Tibial nerve (tissue), 4 donors: ENCODE results near the gene CCL25. TPM values are rescaled to one million over a fixed set of nuclear protein-coding genes. Genes with fewer than 3 reads are reported as not detected.

Experiments used
- DNase-seq, 2 donors: peaks; one replicate each; pipeline ENCODE4 v3.0.0-alpha.2; 2019; ENCODE audit warnings: low spot score in 2 of 2
- H3K27ac ChIP-seq, 4 donors: fragments of 200-600 bp; sonication (generic) in 3 of 4; one replicate each; pipeline ENCODE4 v1.5.1; 2017 to 2019; ENCODE audit warnings: mild to moderate bottlenecking in 1 of 4
- H3K27me3 ChIP-seq, 2 donors: fragments of 200-600 bp; sonication (generic) in 1 of 2; one replicate each; pipeline versions ENCODE4 v1.5.1 to v1.6.0; 2017 to 2019
- H3K36me3 ChIP-seq, 3 donors: fragments of 200-600 bp; sonication (generic); one replicate each; pipeline ENCODE4 v1.5.1; 2018 to 2019
- H3K4me1 ChIP-seq, 4 donors: fragments of 200-600 bp; sonication (generic) in 3 of 4; one replicate each; pipeline ENCODE4 v1.5.1; 2017 to 2019
- H3K4me3 ChIP-seq, 4 donors: fragments of 200-600 bp; sonication (generic) in 3 of 4; one replicate each; pipeline ENCODE4 v1.5.1; 2017 to 2019; ENCODE audit warnings: mild to moderate bottlenecking in 1 of 4, moderate library complexity in 1 of 4
- H3K9me3 ChIP-seq, 4 donors: fragments of 200-600 bp; sonication (generic) in 3 of 4; one replicate each; pipeline ENCODE4 v1.5.1; 2017 to 2019
- EP300 ChIP-seq, 2 donors: sonication (generic); formaldehyde crosslinking; IDR thresholded peaks; one replicate each; pipeline ENCODE4 v1.6.1; 2017; ENCODE audit warnings: antibody characterized with exemption in 2 of 2, mild to moderate bottlenecking in 1 of 2
- POLR2A ChIP-seq, 2 donors: fragments of 450-650 bp; IDR thresholded peaks; one replicate each; pipeline ENCODE4 v1.6.1; 2017; ENCODE audit warnings: antibody characterized with exemption in 2 of 2, mild to moderate bottlenecking in 2 of 2, moderate library complexity in 2 of 2
- WGBS, 2 donors: methylation state at CpG; one replicate each; pipeline ENCODE4 v1.1.5; 2018; 5-methylcytosine and 5-hydroxymethylcytosine counted together
- total RNA-seq, 4 donors: library from RNA; depleted of rRNA; stranded (reverse); fragments of >200 nt; gene quantifications; one replicate each; pipeline ENCODE4 v1.1.0, GENCODE V29; 2016
- TF ChIP-seq, protein P1 (sequence below), 5 experiments: fragments of 200-600 bp in 3 of 5; fragments of 450-650 bp in 2 of 5; sonication (generic) in 3 of 5; IDR thresholded peaks; one replicate each; pipeline ENCODE4 v1.5.1; 2016 to 2019; ENCODE audit warnings: antibody characterized with exemption in 5 of 5, mild to moderate bottlenecking in 3 of 5, moderate library complexity in 2 of 5

CCL25 gene
- total RNA-seq, 4 donors from 2014 or later: not detected

DNA sequence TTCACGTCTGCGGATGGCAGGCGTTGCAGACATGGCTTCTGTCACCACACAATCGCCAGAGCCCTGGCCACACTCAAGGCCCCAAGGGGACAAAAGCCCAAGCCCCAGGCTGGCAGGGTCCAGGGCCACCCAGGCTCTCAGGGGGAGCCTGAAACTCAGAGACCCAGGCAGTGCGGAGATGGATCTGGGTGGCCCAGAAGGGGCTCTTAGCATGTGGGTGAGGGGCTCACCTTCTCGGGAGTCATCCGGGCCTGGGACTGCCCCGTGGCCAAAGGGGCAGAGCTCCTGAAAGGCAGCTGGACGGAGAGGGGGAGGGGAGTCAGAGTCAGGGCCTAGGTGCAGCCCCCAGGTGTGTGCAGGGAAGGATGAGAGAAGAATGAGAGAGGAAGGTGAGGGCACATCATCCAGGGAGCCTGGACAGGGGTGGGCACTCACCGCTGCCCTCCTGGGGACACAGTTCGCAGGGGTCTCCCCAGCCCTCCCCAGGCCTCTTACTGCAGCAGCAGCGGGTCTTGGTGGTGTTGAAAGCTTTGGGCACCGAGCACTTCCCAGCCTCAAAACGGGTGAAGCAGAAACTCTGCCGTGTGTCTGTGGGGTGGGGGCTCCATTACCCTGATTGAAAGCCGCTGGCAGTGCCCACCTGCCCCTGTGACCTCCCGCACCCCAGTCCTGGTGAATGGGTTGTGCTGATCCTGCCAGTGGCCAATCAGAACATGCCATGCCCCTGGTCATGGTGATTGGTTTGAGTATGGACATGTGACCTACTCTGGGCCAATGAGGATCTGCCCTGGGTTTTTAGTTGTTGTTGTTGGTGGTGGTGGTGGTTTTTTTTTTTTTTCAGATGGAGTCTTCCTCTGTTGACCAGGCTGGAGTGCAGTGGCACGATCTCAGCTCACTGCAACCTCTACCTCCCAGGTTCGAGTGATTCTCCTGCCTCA lies 37.4 kb downstream of the CCL25 start:
- Histone ChIP-seq H3K4me1 (no peaks in the 10 kb centered on the region), H3K36me3 (no peaks in the 10 kb centered on the region), H3K9me3 (peaks cover 0 to 48% (median 4%) of the 10 kb centered on the region in 4 donors), H3K27me3 (no peaks in the 10 kb centered on the region), H3K27ac (no peak overlapping the region), H3K4me3 (no peak overlapping the region)
- TF ChIP-seq, protein P1, sequence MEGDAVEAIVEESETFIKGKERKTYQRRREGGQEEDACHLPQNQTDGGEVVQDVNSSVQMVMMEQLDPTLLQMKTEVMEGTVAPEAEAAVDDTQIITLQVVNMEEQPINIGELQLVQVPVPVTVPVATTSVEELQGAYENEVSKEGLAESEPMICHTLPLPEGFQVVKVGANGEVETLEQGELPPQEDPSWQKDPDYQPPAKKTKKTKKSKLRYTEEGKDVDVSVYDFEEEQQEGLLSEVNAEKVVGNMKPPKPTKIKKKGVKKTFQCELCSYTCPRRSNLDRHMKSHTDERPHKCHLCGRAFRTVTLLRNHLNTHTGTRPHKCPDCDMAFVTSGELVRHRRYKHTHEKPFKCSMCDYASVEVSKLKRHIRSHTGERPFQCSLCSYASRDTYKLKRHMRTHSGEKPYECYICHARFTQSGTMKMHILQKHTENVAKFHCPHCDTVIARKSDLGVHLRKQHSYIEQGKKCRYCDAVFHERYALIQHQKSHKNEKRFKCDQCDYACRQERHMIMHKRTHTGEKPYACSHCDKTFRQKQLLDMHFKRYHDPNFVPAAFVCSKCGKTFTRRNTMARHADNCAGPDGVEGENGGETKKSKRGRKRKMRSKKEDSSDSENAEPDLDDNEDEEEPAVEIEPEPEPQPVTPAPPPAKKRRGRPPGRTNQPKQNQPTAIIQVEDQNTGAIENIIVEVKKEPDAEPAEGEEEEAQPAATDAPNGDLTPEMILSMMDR (IDR thresholded peaks at IDR 0.05): no peak
- TF ChIP-seq POLR2A (IDR thresholded peaks at IDR 0.05) (no peak), EP300 (IDR thresholded peaks at IDR 0.05) (no peak)
- WGBS, 2 donors: 80 to 83% methylated on average over 15 to 19 of the region's 19 CpGs
- DNase-seq: no peak

DNA sequence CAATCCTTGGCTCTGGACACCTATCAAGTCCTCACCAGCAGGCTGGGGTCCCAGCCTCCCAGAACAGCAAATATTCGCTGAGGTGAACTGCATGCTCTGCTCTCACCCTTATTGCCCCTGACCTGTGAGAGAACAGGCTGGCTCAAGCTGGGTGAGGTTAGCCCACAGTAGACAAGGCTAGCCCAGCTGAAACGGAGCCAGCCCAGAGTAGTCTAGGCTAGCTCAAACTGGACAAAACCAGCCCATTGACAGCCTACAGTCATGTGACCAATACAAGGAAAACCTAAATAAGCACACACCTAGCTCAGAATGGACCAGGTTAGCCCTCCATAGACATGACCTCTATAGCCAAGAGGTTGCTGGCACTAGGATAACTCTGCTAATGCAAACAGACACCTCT lies 38.4 kb downstream of the CCL25 start:
- no peaks in the 10 kb centered on the region for H3K4me1 ChIP-seq
- no peaks in the 10 kb centered on the region for H3K27me3 ChIP-seq
- H3K27ac ChIP-seq: no peak overlapping the region
- H3K36me3 ChIP-seq: no peaks in the 10 kb centered on the region
- H3K9me3 ChIP-seq: peaks cover 0 to 59% (median 11%) of the 10 kb centered on the region in 4 donors
- TF ChIP-seq POLR2A (IDR thresholded peaks at IDR 0.05) (no peak), EP300 (IDR thresholded peaks at IDR 0.05) (no peak)
- TF ChIP-seq, protein P1 (IDR thresholded peaks at IDR 0.05): no peak
- 92 to 100% methylated on average over 2 of the region's 2 CpGs for WGBS, 2 donors
- no peak overlapping the region for H3K4me3 ChIP-seq
- DNase-seq: no peak

DNA sequence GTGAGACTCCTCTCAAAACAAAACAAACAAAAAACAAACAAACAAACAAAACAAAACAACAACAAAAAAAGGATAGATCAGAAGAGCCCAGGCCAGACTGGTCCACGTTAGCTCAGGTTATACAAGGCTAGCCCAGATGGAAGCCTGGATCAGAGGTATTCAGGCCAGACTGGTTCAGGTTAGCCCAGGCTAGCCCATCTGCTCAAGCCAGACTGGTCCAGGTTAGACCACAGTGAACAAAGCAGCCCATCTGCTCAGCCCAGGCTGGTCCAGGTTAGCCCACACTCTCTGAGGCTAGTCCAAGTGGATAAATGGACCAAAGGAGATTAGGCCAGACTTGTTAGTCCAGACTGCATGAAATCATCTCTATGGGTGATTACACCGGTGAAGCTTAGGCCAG lies 41.2 kb downstream of the CCL25 start:
- TF ChIP-seq EP300 (IDR thresholded peaks at IDR 0.05) (no peak), POLR2A (IDR thresholded peaks at IDR 0.05) (no peak)
- TF ChIP-seq, protein P1 (IDR thresholded peaks at IDR 0.05): no peak
- peaks cover 0 to 78% (median 16%) of the 10 kb centered on the region in 4 donors for H3K9me3 ChIP-seq
- H3K27ac ChIP-seq: no peak overlapping the region
- WGBS, 2 donors: 98 to 100% methylated on average over 2 of the region's 2 CpGs
- no peaks in the 10 kb centered on the region for H3K4me1 ChIP-seq
- no peak overlapping the region for H3K4me3 ChIP-seq
- H3K36me3 ChIP-seq: no peaks in the 10 kb centered on the region
- no peaks in the 10 kb centered on the region for H3K27me3 ChIP-seq
- DNase-seq: no peak

DNA sequence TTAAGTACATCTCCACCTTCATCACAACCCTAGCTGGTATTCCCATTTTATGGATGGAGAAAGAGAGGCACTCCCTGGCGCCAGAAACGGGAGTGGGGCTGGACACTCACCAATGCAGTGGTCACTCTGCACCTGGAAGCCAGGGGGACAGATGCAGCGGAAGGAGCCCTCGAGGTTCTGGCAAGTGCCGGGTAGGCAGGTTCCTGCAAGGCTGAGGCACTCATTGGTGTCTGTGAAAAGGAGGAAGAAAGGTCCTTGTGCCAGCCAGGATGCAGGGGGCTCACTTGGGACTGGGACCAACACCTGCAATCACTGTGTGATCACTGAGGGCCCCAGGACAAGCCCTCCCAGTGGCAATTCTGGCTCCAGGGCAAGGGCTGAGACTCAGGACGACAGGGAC lies 41.8 kb downstream of the CCL25 start:
- WGBS, 2 donors: 76 to 81% methylated on average over 6 of the region's 6 CpGs
- peaks cover 0 to 76% (median 16%) of the 10 kb centered on the region in 4 donors for H3K9me3 ChIP-seq
- H3K4me1 ChIP-seq: no peaks in the 10 kb centered on the region
- H3K27me3 ChIP-seq: no peaks in the 10 kb centered on the region
- H3K27ac ChIP-seq: no peak overlapping the region
- no peaks in the 10 kb centered on the region for H3K36me3 ChIP-seq
- DNase-seq: no peak
- TF ChIP-seq, protein P1 (IDR thresholded peaks at IDR 0.05): no peak
- TF ChIP-seq POLR2A (IDR thresholded peaks at IDR 0.05) (no peak), EP300 (IDR thresholded peaks at IDR 0.05) (no peak)
- H3K4me3 ChIP-seq: no peak overlapping the region

DNA sequence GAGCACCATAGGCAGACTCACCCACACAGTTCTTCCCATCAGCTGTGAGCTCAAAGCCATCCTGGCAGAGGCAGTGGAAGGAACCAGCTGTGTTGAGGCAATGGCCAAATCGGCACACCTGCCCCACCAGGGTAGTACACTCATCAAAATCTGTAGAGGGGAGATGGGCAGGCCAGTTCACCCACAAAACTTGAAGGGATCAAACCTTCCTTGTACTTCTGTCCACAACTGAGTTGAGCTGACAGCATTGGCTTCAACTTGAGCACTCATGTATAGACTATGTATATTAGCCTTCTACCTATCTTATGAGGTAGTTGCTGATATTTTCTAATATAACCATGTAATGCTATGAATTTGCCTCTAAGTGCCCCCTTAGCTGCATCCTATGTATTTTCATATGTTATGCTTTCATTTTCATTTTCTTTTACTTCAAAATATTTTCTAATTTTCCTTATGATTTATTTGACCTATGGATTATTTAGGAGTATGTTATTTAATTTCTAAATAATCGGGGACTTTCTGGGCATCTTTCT lies 42.9 kb downstream of the CCL25 start:
- DNase-seq: no peak

More for the DNA sequence above, 42.9 kb downstream of the CCL25 start:
- peaks cover 0 to 65% (median 16%) of the 10 kb centered on the region in 4 donors for H3K9me3 ChIP-seq
- H3K4me1 ChIP-seq: no peaks in the 10 kb centered on the region
- H3K27ac ChIP-seq: no peak overlapping the region
- no peaks in the 10 kb centered on the region for H3K36me3 ChIP-seq
- 85 to 87% methylated on average over 2 of the region's 2 CpGs for WGBS, 2 donors
- H3K4me3 ChIP-seq: no peak overlapping the region
- H3K27me3 ChIP-seq: no peaks in the 10 kb centered on the region
- TF ChIP-seq EP300 (IDR thresholded peaks at IDR 0.05) (no peak), POLR2A (IDR thresholded peaks at IDR 0.05) (no peak)
- TF ChIP-seq, protein P1 (IDR thresholded peaks at IDR 0.05): no peak
